Ovary (tissue), 3 donors: Measurements from ENCODE around the gene SPATA21.

ENCODE experiments used
- EP300 ChIP-seq: sonication (generic); formaldehyde crosslinking; IDR thresholded peaks from one replicate; pipeline ENCODE4 v1.6.1; 2017; ENCODE audit warnings: antibody characterized with exemption
- TF ChIP-seq, protein P1 (sequence below), 3 donors: fragments of 450-650 bp in 2 of 3; fragments of 200-600 bp in 1 of 3; IDR thresholded peaks; one replicate each; pipeline versions ENCODE4 v1.5.1 to v1.8.0; 2016 to 2022; ENCODE audit warnings: antibody characterized with exemption in 3 of 3, mild to moderate bottlenecking in 1 of 3
- donor health status: DM: no; HTN: no; CAD: no.

DNA sequence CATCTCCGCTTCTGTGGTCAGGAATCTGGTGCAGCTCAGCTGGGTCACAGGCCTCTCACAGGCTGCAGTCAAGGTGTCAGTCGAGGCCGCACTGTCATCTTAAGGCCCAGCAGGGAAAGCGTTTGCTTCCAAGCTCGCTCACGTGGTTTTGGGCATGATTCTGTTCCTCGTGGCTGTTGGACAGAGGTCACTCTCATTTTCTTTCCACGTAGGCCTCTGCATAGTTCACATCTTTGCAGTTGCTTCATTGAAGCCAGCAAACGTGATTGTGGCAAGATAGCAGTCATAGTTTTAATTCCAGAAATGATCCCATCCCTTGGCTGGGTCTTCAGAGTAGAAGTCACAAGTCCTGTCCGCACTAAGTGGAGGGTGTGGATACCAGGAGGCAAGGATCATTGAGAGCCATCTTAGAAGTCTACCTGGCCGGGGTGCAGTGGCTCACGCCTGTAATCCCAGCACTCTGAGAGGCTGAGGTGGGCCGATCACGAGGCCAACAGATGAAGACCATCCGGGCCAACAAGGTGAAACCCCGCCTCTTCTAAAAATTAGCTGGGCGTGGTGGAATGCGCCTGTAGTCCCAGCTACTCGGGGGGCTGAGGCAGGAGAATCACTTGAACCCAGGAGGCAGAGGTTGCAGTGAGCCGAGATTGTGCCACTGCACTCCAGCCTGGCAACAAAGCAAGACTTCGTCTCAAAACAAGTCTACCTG, 27.8 kb upstream of the SPATA21 start:
- TF ChIP-seq EP300 = no peak
- TF ChIP-seq, protein P1, sequence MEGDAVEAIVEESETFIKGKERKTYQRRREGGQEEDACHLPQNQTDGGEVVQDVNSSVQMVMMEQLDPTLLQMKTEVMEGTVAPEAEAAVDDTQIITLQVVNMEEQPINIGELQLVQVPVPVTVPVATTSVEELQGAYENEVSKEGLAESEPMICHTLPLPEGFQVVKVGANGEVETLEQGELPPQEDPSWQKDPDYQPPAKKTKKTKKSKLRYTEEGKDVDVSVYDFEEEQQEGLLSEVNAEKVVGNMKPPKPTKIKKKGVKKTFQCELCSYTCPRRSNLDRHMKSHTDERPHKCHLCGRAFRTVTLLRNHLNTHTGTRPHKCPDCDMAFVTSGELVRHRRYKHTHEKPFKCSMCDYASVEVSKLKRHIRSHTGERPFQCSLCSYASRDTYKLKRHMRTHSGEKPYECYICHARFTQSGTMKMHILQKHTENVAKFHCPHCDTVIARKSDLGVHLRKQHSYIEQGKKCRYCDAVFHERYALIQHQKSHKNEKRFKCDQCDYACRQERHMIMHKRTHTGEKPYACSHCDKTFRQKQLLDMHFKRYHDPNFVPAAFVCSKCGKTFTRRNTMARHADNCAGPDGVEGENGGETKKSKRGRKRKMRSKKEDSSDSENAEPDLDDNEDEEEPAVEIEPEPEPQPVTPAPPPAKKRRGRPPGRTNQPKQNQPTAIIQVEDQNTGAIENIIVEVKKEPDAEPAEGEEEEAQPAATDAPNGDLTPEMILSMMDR (IDR thresholded peaks at IDR 0.05) = no peak
